Neural progenitor cell (in vitro differentiated cells): Measurements from ENCODE around the gene ANKRD23.
A peak's percentile ranks its signal among the peaks of the same experiment; 100 is the strongest.

Experiments used
- CTCF ChIP-seq: fragments of 200-600 bp; sonication (generic); IDR thresholded peaks from 2 replicates; pipeline ENCODE4 v1.5.1; 2017; ENCODE audit warnings: antibody characterized with exemption, mild to moderate bottlenecking
- EZH2 ChIP-seq: fragments of 200-600 bp; sonication (generic); IDR thresholded peaks from 2 replicates; pipeline ENCODE4 v1.6.1; 2017; ENCODE audit warnings: antibody characterized with exemption, mild to moderate bottlenecking, moderate library complexity
- EZH2phosphoT487 ChIP-seq: fragments of 200-600 bp; sonication (generic); IDR thresholded peaks from 2 replicates; pipeline ENCODE4 v1.6.1; 2017; ENCODE audit warnings: antibody characterized with exemption

- TF ChIP-seq CTCF (peak; percentile 81), EZH2phosphoT487 (no peak), EZH2 (no peak)
Measured at GRCh38 chr2:96801005-96801785, 42.6 kb downstream of the ANKRD23 start.
